ENCODE measurements around the gene SPNS1.

The SPNS1 gene

GRCh38 chr16:28986046-28986445 is 11.5 kb downstream of the SPNS1 start:
- CTCF ChIA-PET: no interaction called here
- POLR2A ChIA-PET: no interaction called here
- no peak for TF ChIP-seq L3MBTL2 (conservative IDR thresholded peaks at IDR 0.05)
- TF ChIP-seq, protein P1, sequence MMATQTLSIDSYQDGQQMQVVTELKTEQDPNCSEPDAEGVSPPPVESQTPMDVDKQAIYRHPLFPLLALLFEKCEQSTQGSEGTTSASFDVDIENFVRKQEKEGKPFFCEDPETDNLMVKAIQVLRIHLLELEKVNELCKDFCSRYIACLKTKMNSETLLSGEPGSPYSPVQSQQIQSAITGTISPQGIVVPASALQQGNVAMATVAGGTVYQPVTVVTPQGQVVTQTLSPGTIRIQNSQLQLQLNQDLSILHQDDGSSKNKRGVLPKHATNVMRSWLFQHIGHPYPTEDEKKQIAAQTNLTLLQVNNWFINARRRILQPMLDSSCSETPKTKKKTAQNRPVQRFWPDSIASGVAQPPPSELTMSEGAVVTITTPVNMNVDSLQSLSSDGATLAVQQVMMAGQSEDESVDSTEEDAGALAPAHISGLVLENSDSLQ (IDR thresholded peaks at IDR 0.05): no peak
- TF ChIP-seq TARDBP (IDR thresholded peaks at IDR 0.05): no peak
- no peak for TF ChIP-seq BHLHE40 (IDR thresholded peaks at IDR 0.05; ENCODE audit: borderline replicate concordance)
- no peak for TF ChIP-seq ZNF384 (IDR thresholded peaks at IDR 0.05)
- no peak for DNase-seq (ENCODE audit: extremely low spot score)

DNA sequence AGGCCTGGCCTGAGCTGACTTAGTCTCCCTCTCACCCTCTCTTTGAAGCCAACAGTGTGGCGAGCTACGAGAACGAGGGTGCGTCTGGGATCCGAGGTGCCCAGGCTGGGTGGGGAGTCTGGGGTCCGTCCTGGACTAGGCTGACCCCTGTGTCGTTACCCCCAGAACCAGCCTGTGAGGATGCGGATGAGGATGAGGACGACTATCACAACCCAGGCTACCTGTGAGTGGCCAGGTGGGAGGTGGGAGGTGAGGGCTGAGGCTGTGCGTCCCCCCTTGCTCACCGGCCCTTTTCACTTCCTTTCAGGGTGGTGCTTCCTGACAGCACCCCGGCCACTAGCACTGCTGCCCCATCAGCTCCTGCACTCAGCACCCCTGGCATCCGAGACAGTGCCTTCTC is 11.9 kb downstream of the SPNS1 start:
- CTCF ChIA-PET: no interaction called here
- POLR2A ChIA-PET: no interaction called here
- TF ChIP-seq, protein P1 (IDR thresholded peaks at IDR 0.05): no peak
- no peak for TF ChIP-seq LEF1 (IDR thresholded peaks at IDR 0.05; ENCODE audit: borderline replicate concordance)
- DNase-seq (ENCODE audit: extremely low spot score): no peak

GRCh38 chr16:28987170-28987853 is 12.7 kb downstream of the SPNS1 start:
- POLR2A ChIA-PET: no interaction called here
- TF ChIP-seq L3MBTL2 (conservative IDR thresholded peaks at IDR 0.05) (no peak), ARNT (IDR thresholded peaks at IDR 0.05) (no peak), BHLHE40 (IDR thresholded peaks at IDR 0.05; ENCODE audit: borderline replicate concordance) (no peak), CTBP1 (IDR thresholded peaks at IDR 0.05; ENCODE audit: borderline replicate concordance) (no peak), ELF4 (IDR thresholded peaks at IDR 0.05) (no peak), TARDBP (IDR thresholded peaks at IDR 0.05) (no peak), SUZ12 (IDR thresholded peaks at IDR 0.05) (no peak), SP1 (IDR thresholded peaks at IDR 0.05) (no peak), FOXM1 (IDR thresholded peaks at IDR 0.05; ENCODE audit: borderline replicate concordance) (no peak), NFRKB (IDR thresholded peaks at IDR 0.05) (no peak), ZNF384 (IDR thresholded peaks at IDR 0.05) (no peak), LEF1 (IDR thresholded peaks at IDR 0.05; ENCODE audit: borderline replicate concordance) (no peak), HDGF (IDR thresholded peaks at IDR 0.05; ENCODE audit: borderline replicate concordance) (no peak)
- TF ChIP-seq, protein P1 (IDR thresholded peaks at IDR 0.05): no peak
- no peak for DNase-seq (ENCODE audit: extremely low spot score)
- CTCF ChIA-PET: no interaction called here

DNA sequence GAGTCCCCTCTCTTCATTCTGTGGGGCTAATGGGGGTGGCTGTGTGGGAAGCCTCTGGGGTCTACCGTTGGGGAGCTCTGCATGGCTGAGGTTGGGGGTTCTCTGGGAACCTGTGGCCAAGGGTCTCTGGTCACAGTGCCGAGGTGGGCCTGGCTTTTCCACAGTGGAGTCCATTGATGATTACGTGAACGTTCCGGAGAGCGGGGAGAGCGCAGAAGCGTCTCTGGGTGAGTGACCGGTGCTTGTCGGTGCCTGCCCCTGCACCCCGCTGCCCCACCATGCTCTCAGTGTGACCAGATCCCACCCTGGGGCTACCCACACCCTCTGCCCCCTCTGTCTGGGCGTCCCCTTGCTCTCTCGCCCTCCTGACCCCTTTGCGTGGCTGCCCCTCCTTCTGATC is 14.8 kb downstream of the SPNS1 start:
- no peak for DNase-seq (ENCODE audit: extremely low spot score)
- ChIA-PET CTCF (no interaction called here), POLR2A (no interaction called here)
- TF ChIP-seq ZNF384 (IDR thresholded peaks at IDR 0.05): no peak
- TF ChIP-seq TARDBP (IDR thresholded peaks at IDR 0.05): no peak
- TF ChIP-seq BHLHE40 (IDR thresholded peaks at IDR 0.05; ENCODE audit: borderline replicate concordance): no peak
- no peak for TF ChIP-seq FOXM1 (IDR thresholded peaks at IDR 0.05; ENCODE audit: borderline replicate concordance)
- no peak for TF ChIP-seq NFRKB (IDR thresholded peaks at IDR 0.05)
- TF ChIP-seq ELF4 (IDR thresholded peaks at IDR 0.05): no peak
- no peak for TF ChIP-seq ARNT (IDR thresholded peaks at IDR 0.05)
- TF ChIP-seq FOXA1 (IDR thresholded peaks at IDR 0.05): no peak

GRCh38 chr16:28990375-28991040 is 15.9 kb downstream of the SPNS1 start:
- no peak for DNase-seq (ENCODE audit: extremely low spot score)
- TF ChIP-seq SUZ12 (IDR thresholded peaks at IDR 0.05) (no peak), HDGF (IDR thresholded peaks at IDR 0.05; ENCODE audit: borderline replicate concordance) (no peak), BHLHE40 (IDR thresholded peaks at IDR 0.05; ENCODE audit: borderline replicate concordance) (no peak), ELF4 (IDR thresholded peaks at IDR 0.05) (no peak), TARDBP (IDR thresholded peaks at IDR 0.05) (no peak), SP1 (IDR thresholded peaks at IDR 0.05) (no peak), FOXA1 (IDR thresholded peaks at IDR 0.05) (no peak), FOXK2 (IDR thresholded peaks at IDR 0.05) (no peak), LEF1 (IDR thresholded peaks at IDR 0.05; ENCODE audit: borderline replicate concordance) (no peak), NFRKB (IDR thresholded peaks at IDR 0.05) (no peak), CTBP1 (IDR thresholded peaks at IDR 0.05; ENCODE audit: borderline replicate concordance) (no peak), ZNF384 (IDR thresholded peaks at IDR 0.05) (no peak), FOXM1 (IDR thresholded peaks at IDR 0.05; ENCODE audit: borderline replicate concordance) (no peak), ARNT (IDR thresholded peaks at IDR 0.05) (no peak), L3MBTL2 (conservative IDR thresholded peaks at IDR 0.05) (no peak)
- TF ChIP-seq, protein P1 (IDR thresholded peaks at IDR 0.05): no peak
- CTCF ChIA-PET: no interaction called here
- POLR2A ChIA-PET: no interaction called here

- POLR2A ChIA-PET: no interaction called here
- CTCF ChIA-PET: no interaction called here
- TF ChIP-seq TARDBP (IDR thresholded peaks at IDR 0.05) (no peak), FOXA1 (IDR thresholded peaks at IDR 0.05) (no peak), ARNT (IDR thresholded peaks at IDR 0.05) (no peak), NFRKB (IDR thresholded peaks at IDR 0.05) (no peak), BHLHE40 (IDR thresholded peaks at IDR 0.05; ENCODE audit: borderline replicate concordance) (no peak), LEF1 (IDR thresholded peaks at IDR 0.05; ENCODE audit: borderline replicate concordance) (no peak), L3MBTL2 (conservative IDR thresholded peaks at IDR 0.05) (no peak), FOXM1 (IDR thresholded peaks at IDR 0.05; ENCODE audit: borderline replicate concordance) (no peak), SP1 (IDR thresholded peaks at IDR 0.05) (no peak), SUZ12 (IDR thresholded peaks at IDR 0.05) (no peak), ELF4 (IDR thresholded peaks at IDR 0.05) (no peak), FOXK2 (IDR thresholded peaks at IDR 0.05) (no peak), ZNF384 (IDR thresholded peaks at IDR 0.05) (no peak), CTBP1 (IDR thresholded peaks at IDR 0.05; ENCODE audit: borderline replicate concordance) (no peak), HDGF (IDR thresholded peaks at IDR 0.05; ENCODE audit: borderline replicate concordance) (no peak)
- TF ChIP-seq, protein P1 (IDR thresholded peaks at IDR 0.05): no peak
- no peak for DNase-seq (ENCODE audit: extremely low spot score)
These were observed 17.1 kb downstream of the SPNS1 start for GRCh38 chr16:28991687-28992086.

All from HEK293T (cell line).